Choroid plexus epithelial cell (primary cell): ENCODE measurements around the gene CXCL10.

Experiments used
- DNase-seq: peaks from one replicate; pipeline ENCODE4 v3.0.0-alpha.2; 2010; ENCODE audit warnings: low read depth
- H3K4me3 ChIP-seq: 2 replicates; pipeline ENCODE4 v1.5.1; 2011; ENCODE audit warnings: low read depth, mild to moderate bottlenecking, control low read depth, low read length, moderate library complexity
- CTCF ChIP-seq: conservative IDR thresholded peaks from 2 replicates; pipeline ENCODE4 v1.5.1; 2011; ENCODE audit warnings: low read depth, mild to moderate bottlenecking, control low read depth, inconsistent platforms, low read length, moderate library complexity

Gene CXCL10

GRCh38 chr4:76036855-76037254, 13.6 kb upstream of the CXCL10 start:
- DNase-seq = no peak
- H3K4me3 ChIP-seq = no peak overlapping the region
- TF ChIP-seq CTCF = no peak

GRCh38 chr4:76035799-76036380, 12.6 kb upstream of the CXCL10 start, which contains the start of gene CXCL11:
Gene CXCL11, minus strand, starts transcription at chr4:76036070. Its CDS starts 83 bp downstream, at chr4:76035987.
- no peak for DNase-seq
- no peak for TF ChIP-seq CTCF
- no peak within 1 kb of the TSS for H3K4me3 ChIP-seq

GRCh38 chr4:76035141-76035540, 11.8 kb upstream of the CXCL10 start:
- no peak overlapping the region for H3K4me3 ChIP-seq
- DNase-seq = no peak

GRCh38 chr4:76029300-76029699, 6.0 kb upstream of the CXCL10 start:
- DNase-seq = no peak
- no peak for TF ChIP-seq CTCF
- H3K4me3 ChIP-seq = no peak overlapping the region

More at GRCh38 chr4:76035141-76035540, 11.8 kb upstream of the CXCL10 start:
- TF ChIP-seq CTCF = no peak

- H3K4me3 ChIP-seq = peak overlapping the region; percentile 47
- DNase-seq = peak; percentile 26
- TF ChIP-seq CTCF = no peak
Observed at GRCh38 chr4:76028350-76028765, 5.1 kb upstream of the CXCL10 start.

GRCh38 chr4:76024065-76024464, 768 bp upstream of the CXCL10 start:
- DNase-seq = no peak
- H3K4me3 ChIP-seq = no peak overlapping the region
- TF ChIP-seq CTCF = no peak

- TF ChIP-seq CTCF = no peak
- H3K4me3 ChIP-seq = no peak overlapping the region
- DNase-seq = no peak
Observed at GRCh38 chr4:76022677-76023076, 620 bp downstream of the CXCL10 start.
